Esophagus muscularis mucosa (tissue), 4 donors: ENCODE measurements around the gene DNER. TPM values are rescaled to one million over a fixed set of nuclear protein-coding genes. Genes with fewer than 3 reads are reported as not detected.
"Not testable (repeated sequence)": the region's sequence is repeated elsewhere in the genome, so short reads cannot be mapped to it uniquely, and the experiment has no call there.

Experiments
- DNase-seq: peaks from one replicate; pipeline ENCODE4 v3.0.0-alpha.2; 2017; ENCODE audit errors: extremely low spot score
- H3K27ac ChIP-seq, 4 donors: fragments of 200-600 bp; sonication (generic); replicated peaks in 1 of 4; 1 replicate in 3 of 4; 2 replicates in 1 of 4; pipeline ENCODE4 v1.5.1; 2016 to 2019; ENCODE audit warnings: mild to moderate bottlenecking in 1 of 4
- H3K27me3 ChIP-seq, 4 donors: fragments of 200-600 bp; sonication (generic); one replicate each; pipeline versions ENCODE4 v1.5.1 to v1.6.0; 2016 to 2019
- H3K36me3 ChIP-seq, 4 donors: fragments of 200-600 bp; sonication (generic); one replicate each; pipeline ENCODE4 v1.5.1; 2016 to 2019
- H3K4me1 ChIP-seq, 4 donors: fragments of 200-600 bp; sonication (generic); one replicate each; pipeline ENCODE4 v1.5.1; 2016 to 2019
- H3K4me3 ChIP-seq, 4 donors: fragments of 200-600 bp; sonication (generic); 1 replicate in 2 of 4; 2 replicates in 2 of 4; pipeline ENCODE4 v1.5.1; 2016 to 2019; ENCODE audit warnings: mild to moderate bottlenecking in 4 of 4, moderate library complexity in 1 of 4
- H3K9me3 ChIP-seq, 4 donors: fragments of 200-600 bp; sonication (generic); 1 replicate in 3 of 4; 2 replicates in 1 of 4; pipeline ENCODE4 v1.5.1; 2016 to 2019
- CTCF ChIP-seq, 3 experiments: fragments of 200-600 bp in 2 of 3; fragments of 450-650 bp in 1 of 3; sonication (generic) in 2 of 3; IDR thresholded peaks; one replicate each; pipeline ENCODE4 v1.5.1; 2017 to 2019; ENCODE audit warnings: antibody characterized with exemption in 3 of 3, mild to moderate bottlenecking in 2 of 3, moderate library complexity in 1 of 3
- EP300 ChIP-seq: sonication (generic); formaldehyde crosslinking; IDR thresholded peaks from one replicate; pipeline ENCODE4 v1.6.1; 2017; ENCODE audit warnings: antibody characterized with exemption
- POLR2A ChIP-seq: fragments of 450-650 bp; IDR thresholded peaks from one replicate; pipeline ENCODE4 v1.6.1; 2017; ENCODE audit warnings: antibody characterized with exemption, moderate library complexity, mild to moderate bottlenecking, low read depth
- POLR2AphosphoS5 ChIP-seq, 2 donors: sonication (generic); formaldehyde crosslinking; IDR thresholded peaks; one replicate each; pipeline ENCODE4 v1.6.1; 2017; ENCODE audit warnings: antibody characterized with exemption in 2 of 2
- WGBS: methylation state at CpG from one replicate; pipeline ENCODE4 v1.1.5; 2018; 5-methylcytosine and 5-hydroxymethylcytosine counted together
- intact Hi-C: fragments of 100-400 bp; cut with DNase I; formaldehyde crosslinking; loops from one replicate; pipeline ENCODE4 v1.15.1; 2023
- total RNA-seq, 4 donors: library from RNA; depleted of rRNA; stranded (reverse); fragments of >200 nt; gene quantifications; one replicate each; pipeline versions ENCODE4 v1.1.0 to v1.2.1, GENCODE V29; 2016

The DNER gene
- total RNA-seq, 4 donors from 2014 or later: 2.9 to 5.3 (median 4.6) TPM

GRCh38 chr2:229511524-229511923, 202.8 kb downstream of the DNER start:
- DNase-seq: no peak
- Histone ChIP-seq H3K36me3 (no peaks in the 10 kb centered on the region), H3K9me3 (no peaks in the 10 kb centered on the region), H3K4me3 (no peak overlapping the region), H3K27me3 (no peaks in the 10 kb centered on the region), H3K27ac (no peak overlapping the region), H3K4me1 (no peaks in the 10 kb centered on the region)
- WGBS: 100% methylated on average over 1 of the region's 1 CpG
- intact Hi-C loops: no loop called here
- no peak for TF ChIP-seq POLR2AphosphoS5 (IDR thresholded peaks at IDR 0.05)
- TF ChIP-seq CTCF (IDR thresholded peaks at IDR 0.05): no peak
- TF ChIP-seq POLR2A: no peak
- no peak for TF ChIP-seq EP300

- H3K36me3 ChIP-seq, H3K27ac ChIP-seq, H3K4me1 ChIP-seq, H3K27me3 ChIP-seq, H3K9me3 ChIP-seq, intact Hi-C loops, H3K4me3 ChIP-seq, DNase-seq: not testable (repeated sequence)
- WGBS: 92% methylated on average over 4 of the region's 4 CpGs
Observed at GRCh38 chr2:229506699-229507098, 207.7 kb downstream of the DNER start.

- intact Hi-C loops: no loop called here
- Histone ChIP-seq H3K9me3 (peaks cover 0 to 8% (median 0%) of the 10 kb centered on the region in 4 donors), H3K36me3 (no peaks in the 10 kb centered on the region), H3K27me3 (no peaks in the 10 kb centered on the region), H3K4me1 (no peaks in the 10 kb centered on the region), H3K27ac (no peak overlapping the region), H3K4me3 (no peak overlapping the region)
- DNase-seq: no peak
- TF ChIP-seq POLR2A (no peak), EP300 (no peak), POLR2AphosphoS5 (IDR thresholded peaks at IDR 0.05) (no peak), CTCF (IDR thresholded peaks at IDR 0.05) (no peak)
- 93% methylated on average over 2 of the region's 2 CpGs for WGBS
Observed at GRCh38 chr2:229501051-229501794, 213.1 kb downstream of the DNER start.

- intact Hi-C loops: no loop called here
- Histone ChIP-seq H3K36me3 (no peaks in the 10 kb centered on the region), H3K27me3 (no peaks in the 10 kb centered on the region), H3K27ac (no peak overlapping the region), H3K9me3 (peaks cover 0 to 14% (median 0%) of the 10 kb centered on the region in 4 donors), H3K4me1 (no peaks in the 10 kb centered on the region), H3K4me3 (no peak overlapping the region)
- DNase-seq: no peak
- TF ChIP-seq EP300: no peak
- no peak for TF ChIP-seq CTCF (IDR thresholded peaks at IDR 0.05)
- 84% methylated on average over 2 of the region's 2 CpGs for WGBS
Observed at GRCh38 chr2:229492034-229492433, 222.3 kb downstream of the DNER start.

GRCh38 chr2:229490167-229490566, 224.2 kb downstream of the DNER start:
- no peak for DNase-seq
- TF ChIP-seq POLR2AphosphoS5 (IDR thresholded peaks at IDR 0.05): no peak
- TF ChIP-seq CTCF (IDR thresholded peaks at IDR 0.05): no peak
- Histone ChIP-seq H3K9me3 (peaks cover 0 to 14% (median 0%) of the 10 kb centered on the region in 4 donors), H3K36me3 (no peaks in the 10 kb centered on the region), H3K4me1 (no peaks in the 10 kb centered on the region), H3K27me3 (no peaks in the 10 kb centered on the region), H3K27ac (no peak overlapping the region), H3K4me3 (no peak overlapping the region)
- intact Hi-C loops: no loop called here
- 94% methylated on average over 1 of the region's 1 CpG for WGBS
